Spleen (tissue), 11 donors: Measurements from ENCODE around the gene KCNJ8. TPM values are rescaled to one million over a fixed set of nuclear protein-coding genes. Genes with fewer than 3 reads are reported as not detected.
"Not testable (repeated sequence)": the region's sequence is repeated elsewhere in the genome, so short reads cannot be mapped to it uniquely, and the experiment has no call there.

Experiments used
- DNase-seq: peaks from one replicate; pipeline ENCODE4 v3.0.0-alpha.2; 2020
- H3K27ac ChIP-seq, 8 donors: fragments of 200-600 bp; sonication (generic) in 7 of 8; 1 replicate in 4 of 8; 2 replicates in 4 of 8; pipeline versions ENCODE4 v1.5.0 to v1.8.0; 2016 to 2021; ENCODE audit warnings: inconsistent platforms in 4 of 8, mild to moderate bottlenecking in 4 of 8, moderate library complexity in 1 of 8
- H3K27me3 ChIP-seq, 7 donors: fragments of 200-600 bp; sonication (generic) in 6 of 7; replicated peaks in 1 of 7; 1 replicate in 4 of 7; 2 replicates in 3 of 7; pipeline versions ENCODE4 v1.5.0 to v1.8.0; 2016 to 2021; ENCODE audit warnings: inconsistent platforms in 3 of 7, mild to moderate bottlenecking in 1 of 7
- H3K36me3 ChIP-seq, 6 donors: fragments of 200-600 bp; sonication (generic) in 5 of 6; 1 replicate in 4 of 6; 2 replicates in 2 of 6; pipeline versions ENCODE4 v1.5.0 to v1.8.0; 2016 to 2021; ENCODE audit warnings: inconsistent platforms in 2 of 6
- H3K4me1 ChIP-seq, 6 donors: fragments of 200-600 bp; sonication (generic) in 5 of 6; 1 replicate in 3 of 6; 2 replicates in 3 of 6; pipeline versions ENCODE4 v1.5.0 to v1.8.0; 2016 to 2021; ENCODE audit warnings: inconsistent platforms in 3 of 6
- H3K4me3 ChIP-seq, 8 donors: fragments of 200-600 bp; sonication (generic) in 7 of 8; 1 replicate in 4 of 8; 2 replicates in 4 of 8; pipeline versions ENCODE4 v1.5.0 to v1.8.0; 2016 to 2021; ENCODE audit warnings: inconsistent platforms in 4 of 8, mild to moderate bottlenecking in 4 of 8, moderate library complexity in 2 of 8
- H3K9me3 ChIP-seq, 8 donors: fragments of 200-600 bp; sonication (generic) in 7 of 8; 1 replicate in 4 of 8; 2 replicates in 4 of 8; pipeline versions ENCODE4 v1.5.0 to v1.8.0; 2016 to 2021; ENCODE audit warnings: inconsistent platforms in 4 of 8
- POLR2A ChIP-seq, 3 donors: fragments of 450-650 bp; IDR thresholded peaks; one replicate each; pipeline ENCODE4 v1.5.1; 2017; ENCODE audit warnings: antibody characterized with exemption in 3 of 3, mild to moderate bottlenecking in 1 of 3
- POLR2AphosphoS5 ChIP-seq, 3 donors: sonication (generic); formaldehyde crosslinking; IDR thresholded peaks; one replicate each; pipeline ENCODE4 v1.5.1; 2017; ENCODE audit warnings: antibody characterized with exemption in 3 of 3
- WGBS, 5 donors: extraction: QIAGEN DNeasy Blood & Tissue Kit in 3 of 5; methylation state at CpG; one replicate each; pipeline versions ENCODE4 v1.1.5 to v1.1.7; 2013 to 2018; 5-methylcytosine and 5-hydroxymethylcytosine counted together
- intact Hi-C: fragments of 100-400 bp; cut with DNase I; formaldehyde crosslinking; loops from one replicate; pipeline ENCODE4 v1.15.0; 2023; ENCODE audit warnings: low total_unique reads
- polyA plus RNA-seq, 3 donors: library from polyadenylated mRNA; stranded (reverse); fragments of 200-250 nt; gene quantifications; one replicate each; pipeline ENCODE4 v1.2.1, GENCODE V29; 2013
- total RNA-seq, 7 donors: library from RNA; depleted of rRNA in 3 of 7; stranded (reverse); fragments of >200 nt in 3 of 7; fragmentation: NEBNext Ultra II Directional in 4 of 7; extraction: Animal tissue kit (Norgen Biotek cat#: 25700) in 4 of 7; gene quantifications; one replicate each; pipeline versions ENCODE4 v1.1.0 to v1.2.1, GENCODE V29; 2016 to 2021
- TF ChIP-seq, protein P1 (sequence below), 11 experiments: fragments of 200-600 bp in 7 of 11; fragments of 450-650 bp in 4 of 11; sonication (generic) in 4 of 11; IDR thresholded peaks in 8 of 11; conservative IDR thresholded peaks in 3 of 11; 1 replicate in 7 of 11; 2 replicates in 4 of 11; pipeline versions ENCODE4 v1.4.0 to v1.8.0; 2016 to 2021; ENCODE audit warnings: antibody characterized with exemption in 11 of 11, inconsistent platforms in 4 of 11, mild to moderate bottlenecking in 1 of 11
- donor health status: healthy with polysubstance abuse.
- donor health status: DM: no; HTN: no; CAD: no; lungs with moderate emphysema.
- donor health status: DM: no; HTN: no; CAD: no.
- donor health status: Bipolar disorder and iron deficiency.
- donor health status: healthy.
- donor health status: DM: no; HTN: no; CAD: no.
- donor health status: DM: yes; HTN: yes; CAD: no.

The KCNJ8 gene
- total and polyA plus RNA-seq, 10 donors = 1.6 to 19.3 (median 6.8) TPM

- Histone ChIP-seq H3K4me1 (no peaks in the 10 kb centered on the region), H3K27me3 (no peaks in the 10 kb centered on the region), H3K9me3 (no peaks in the 10 kb centered on the region), H3K27ac (no peak overlapping the region), H3K4me3 (no peak overlapping the region), H3K36me3 (no peaks in the 10 kb centered on the region)
- no peak for TF ChIP-seq POLR2AphosphoS5 (IDR thresholded peaks at IDR 0.05)
- no peak for TF ChIP-seq POLR2A (IDR thresholded peaks at IDR 0.05)
- TF ChIP-seq, protein P1, sequence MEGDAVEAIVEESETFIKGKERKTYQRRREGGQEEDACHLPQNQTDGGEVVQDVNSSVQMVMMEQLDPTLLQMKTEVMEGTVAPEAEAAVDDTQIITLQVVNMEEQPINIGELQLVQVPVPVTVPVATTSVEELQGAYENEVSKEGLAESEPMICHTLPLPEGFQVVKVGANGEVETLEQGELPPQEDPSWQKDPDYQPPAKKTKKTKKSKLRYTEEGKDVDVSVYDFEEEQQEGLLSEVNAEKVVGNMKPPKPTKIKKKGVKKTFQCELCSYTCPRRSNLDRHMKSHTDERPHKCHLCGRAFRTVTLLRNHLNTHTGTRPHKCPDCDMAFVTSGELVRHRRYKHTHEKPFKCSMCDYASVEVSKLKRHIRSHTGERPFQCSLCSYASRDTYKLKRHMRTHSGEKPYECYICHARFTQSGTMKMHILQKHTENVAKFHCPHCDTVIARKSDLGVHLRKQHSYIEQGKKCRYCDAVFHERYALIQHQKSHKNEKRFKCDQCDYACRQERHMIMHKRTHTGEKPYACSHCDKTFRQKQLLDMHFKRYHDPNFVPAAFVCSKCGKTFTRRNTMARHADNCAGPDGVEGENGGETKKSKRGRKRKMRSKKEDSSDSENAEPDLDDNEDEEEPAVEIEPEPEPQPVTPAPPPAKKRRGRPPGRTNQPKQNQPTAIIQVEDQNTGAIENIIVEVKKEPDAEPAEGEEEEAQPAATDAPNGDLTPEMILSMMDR (IDR thresholded peaks at IDR 0.05 in 8 of 11, conservative IDR thresholded peaks at IDR 0.05 in 3 of 11) = no peak
- intact Hi-C loops = no loop called here
- WGBS, 5 donors = 79 to 92% (median 88%) methylated on average over 4 of the region's 4 CpGs
- DNase-seq = no peak
These were observed 27.2 kb upstream of the KCNJ8 start for GRCh38 chr12:21801522-21802288.

DNA sequence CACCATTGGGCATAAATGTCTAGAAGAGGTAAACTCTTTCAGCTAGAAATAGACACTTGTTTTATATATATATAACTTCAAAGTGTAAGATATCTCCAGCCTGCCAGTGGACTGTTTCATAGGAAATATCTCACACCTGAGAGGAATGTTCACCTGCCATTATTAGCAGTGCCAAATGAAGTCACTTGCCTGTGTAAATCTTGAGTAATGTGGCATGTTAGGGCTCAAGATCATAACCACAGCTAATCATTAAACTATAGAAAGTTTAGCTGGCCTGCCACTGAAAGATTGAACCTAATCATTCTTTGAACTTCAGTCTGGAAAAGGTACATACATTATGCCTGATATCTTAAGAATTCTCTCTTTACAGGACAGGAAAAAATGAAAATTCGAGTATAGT is 25.5 kb upstream of the KCNJ8 start:
- WGBS, 5 donors = 65 to 81% (median 75%) methylated on average over 1 of the region's 1 CpG
- no peak for TF ChIP-seq POLR2AphosphoS5 (IDR thresholded peaks at IDR 0.05)
- no peak for TF ChIP-seq POLR2A (IDR thresholded peaks at IDR 0.05)
- TF ChIP-seq, protein P1 (IDR thresholded peaks at IDR 0.05 in 8 of 11, conservative IDR thresholded peaks at IDR 0.05 in 3 of 11) = no peak
- DNase-seq = no peak
- intact Hi-C loops = no loop called here
- Histone ChIP-seq H3K27me3 (peaks cover 0 to 9% (median 0%) of the 10 kb centered on the region in 7 donors), H3K27ac (no peak overlapping the region), H3K9me3 (peaks cover 0 to 3% (median 0%) of the 10 kb centered on the region in 8 donors), H3K4me3 (no peak overlapping the region), H3K36me3 (no peaks in the 10 kb centered on the region), H3K4me1 (no peaks in the 10 kb centered on the region)

DNA sequence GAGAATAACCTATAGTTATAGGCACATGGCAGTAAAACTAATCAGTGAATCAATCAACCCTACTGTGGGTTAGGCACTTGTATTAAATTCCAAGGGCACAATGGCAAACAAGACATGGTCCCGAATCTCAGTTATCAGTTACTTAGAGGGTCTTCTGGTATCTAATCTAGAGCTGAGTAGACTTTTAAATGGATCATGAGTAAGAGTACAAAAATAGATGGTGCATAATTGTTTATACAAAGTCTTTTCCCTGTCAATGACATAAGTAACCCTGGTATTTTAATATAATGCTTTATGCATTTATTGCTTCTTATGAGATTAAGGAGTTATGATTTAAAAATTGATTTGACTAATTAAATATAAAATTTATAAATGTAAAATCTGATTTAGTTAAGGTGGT is 23.0 kb upstream of the KCNJ8 start:
- WGBS, 5 donors = 74 to 85% (median 84%) methylated on average over 1 of the region's 1 CpG
- no peak overlapping the region for H3K4me3 ChIP-seq
- no peaks in the 10 kb centered on the region for H3K4me1 ChIP-seq
- no peaks in the 10 kb centered on the region for H3K36me3 ChIP-seq
- H3K27ac ChIP-seq = no peak overlapping the region
- peaks cover 0 to 4% (median 0%) of the 10 kb centered on the region in 8 donors for H3K9me3 ChIP-seq
- intact Hi-C loops = no loop called here
- H3K27me3 ChIP-seq = peaks cover 0 to 14% (median 0%) of the 10 kb centered on the region in 7 donors
- DNase-seq = no peak
- TF ChIP-seq POLR2A (IDR thresholded peaks at IDR 0.05) (no peak), POLR2AphosphoS5 (IDR thresholded peaks at IDR 0.05) (no peak)
- TF ChIP-seq, protein P1 (IDR thresholded peaks at IDR 0.05 in 8 of 11, conservative IDR thresholded peaks at IDR 0.05 in 3 of 11) = no peak

DNA sequence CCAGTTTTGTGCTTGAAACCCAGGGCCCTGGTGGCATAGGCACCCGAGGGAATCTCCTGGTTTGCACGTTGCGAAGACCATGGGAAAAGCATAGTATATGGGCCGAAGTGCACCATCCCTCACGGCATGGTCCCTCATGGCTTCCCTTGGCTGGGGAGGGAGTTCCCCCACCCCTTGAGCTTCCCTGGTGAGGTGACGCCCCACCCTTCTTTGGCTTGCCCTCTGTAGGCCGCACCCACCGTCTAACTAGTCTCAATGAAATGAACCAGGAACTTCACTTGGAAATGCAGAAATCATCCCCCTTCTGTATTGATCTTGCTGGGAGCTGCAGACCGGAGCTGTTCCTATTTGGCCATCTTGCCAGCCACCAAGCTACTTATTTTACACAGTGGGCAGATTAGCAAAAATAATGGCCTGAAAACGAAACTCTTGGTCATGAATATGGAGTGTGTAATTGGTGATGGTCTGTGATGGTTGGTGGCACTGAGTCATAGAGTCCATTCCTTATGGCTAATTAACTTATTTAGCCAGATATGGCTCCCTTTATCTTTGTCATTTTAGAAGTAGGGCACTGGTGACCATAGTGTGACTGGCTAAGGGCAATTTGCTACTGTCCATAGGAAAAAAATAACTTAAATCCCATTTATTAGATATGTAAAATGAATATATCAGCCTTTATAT is 21.3 kb upstream of the KCNJ8 start:
- no peak overlapping the region for H3K27ac ChIP-seq
- 85 to 92% (median 91%) methylated on average over 9 to 10 of the region's 10 CpGs for WGBS, 5 donors
- no peaks in the 10 kb centered on the region for H3K36me3 ChIP-seq
- no peaks in the 10 kb centered on the region for H3K4me1 ChIP-seq
- intact Hi-C loops = no loop called here
- no peak for DNase-seq
- TF ChIP-seq POLR2A (IDR thresholded peaks at IDR 0.05) (no peak), POLR2AphosphoS5 (IDR thresholded peaks at IDR 0.05) (no peak)
- TF ChIP-seq, protein P1 (IDR thresholded peaks at IDR 0.05 in 8 of 11, conservative IDR thresholded peaks at IDR 0.05 in 3 of 11) = no peak
- peaks cover 0 to 14% (median 0%) of the 10 kb centered on the region in 7 donors for H3K27me3 ChIP-seq
- H3K4me3 ChIP-seq = no peak overlapping the region
- H3K9me3 ChIP-seq = peaks cover 0 to 4% (median 0%) of the 10 kb centered on the region in 8 donors

DNA sequence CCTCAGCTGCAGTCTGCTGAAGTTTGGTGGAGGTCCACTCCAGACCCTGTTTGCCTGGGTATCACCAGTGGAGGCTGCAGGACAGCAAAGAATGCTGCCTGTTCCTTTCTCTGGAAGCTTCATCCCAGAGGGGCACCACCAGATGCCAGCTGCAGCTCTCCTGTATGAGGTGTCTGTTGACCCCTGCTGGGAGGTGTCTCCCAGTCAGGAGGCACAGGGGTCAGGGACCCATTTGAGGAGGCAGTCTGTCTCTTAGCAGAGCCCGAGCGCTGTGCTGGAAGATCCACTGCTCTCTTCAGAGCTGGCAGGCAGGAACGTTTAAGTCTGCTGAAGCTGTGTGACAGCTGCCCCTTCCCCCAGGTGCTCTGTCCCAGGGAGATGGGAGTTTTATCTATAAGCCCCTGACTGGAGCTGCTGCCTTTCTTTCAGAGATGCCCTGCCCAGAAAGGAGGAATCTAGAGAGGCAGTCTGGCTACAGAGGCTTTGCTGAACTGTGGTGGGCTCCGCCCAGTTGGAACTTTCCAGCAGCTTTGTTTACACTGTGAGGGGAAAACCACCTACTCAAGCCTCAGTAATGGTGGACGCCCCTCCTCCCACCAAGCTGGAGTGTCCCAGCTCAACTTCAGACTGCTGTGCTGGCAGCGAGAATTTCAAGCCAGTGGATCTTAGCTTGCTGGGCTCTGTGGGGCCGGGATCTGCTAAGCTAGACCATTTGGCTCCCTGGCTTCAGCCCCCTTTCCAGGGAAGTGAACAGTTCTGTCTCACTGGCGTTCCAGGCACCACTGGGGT is 20.5 kb upstream of the KCNJ8 start:
- H3K9me3 ChIP-seq, H3K27ac ChIP-seq, DNase-seq, H3K4me3 ChIP-seq, H3K4me1 ChIP-seq, intact Hi-C loops, H3K36me3 ChIP-seq: not testable (repeated sequence)
- H3K27me3 ChIP-seq = peaks cover 0 to 14% (median 0%) of the 10 kb centered on the region in 7 donors
- WGBS, 5 donors = 69 to 84% (median 81%) methylated on average over 4 to 8 of the region's 8 CpGs

GRCh38 chr12:21789687-21790086 is 15.2 kb upstream of the KCNJ8 start:
- Histone ChIP-seq H3K9me3 (peaks cover 0 to 13% (median 4%) of the 10 kb centered on the region in 8 donors), H3K4me1 (peaks cover 0 to 10% (median 0%) of the 10 kb centered on the region in 6 donors)
- H3K27ac ChIP-seq, H3K27me3 ChIP-seq, H3K4me3 ChIP-seq, intact Hi-C loops, DNase-seq, H3K36me3 ChIP-seq: not testable (repeated sequence)
- 78 to 85% (median 80%) methylated on average over 4 of the region's 4 CpGs for WGBS, 5 donors
